ENCODE results near the gene SCG2. TPM values are rescaled to one million over a fixed set of nuclear protein-coding genes. Genes with fewer than 3 reads are reported as not detected.

SCG2 gene
- total RNA-seq, 2 donors from 2014 or later = not detected

GRCh38 chr2:223558970-223559369, 43.2 kb downstream of the SCG2 start:
- H3K36me3 Mint-ChIP-seq = no peaks in the 10 kb centered on the region
- DNase-seq (ENCODE audit: low spot score in 2 of 2) (no peak), ATAC-seq (no peak)
- no peak overlapping the region for H3K27ac Mint-ChIP-seq
- H3K9me3 Mint-ChIP-seq = no peaks in the 10 kb centered on the region

DNA sequence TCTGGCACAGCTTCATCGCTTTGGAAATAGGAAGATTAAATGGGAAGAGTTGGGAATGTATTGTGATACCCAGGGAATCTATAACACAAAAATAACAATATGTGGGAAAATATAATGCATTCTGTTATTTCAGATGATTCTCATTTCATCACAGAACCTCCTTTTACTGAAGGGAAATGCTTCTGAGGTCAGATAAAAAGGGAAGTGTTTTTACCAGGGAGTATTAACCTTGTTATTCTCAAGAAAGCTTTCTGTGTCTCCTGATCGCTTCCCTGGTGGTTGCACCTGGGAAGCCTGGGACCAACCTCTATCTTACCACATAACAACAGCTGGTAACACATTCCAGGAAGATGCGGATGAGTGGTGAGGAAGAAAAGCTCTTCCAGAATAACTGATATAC, 47.2 kb downstream of the SCG2 start:
- Mint-ChIP-seq H3K9me3 (no peaks in the 10 kb centered on the region), H3K36me3 (no peaks in the 10 kb centered on the region), H3K27ac (no peak overlapping the region)
- DNase-seq (ENCODE audit: low spot score in 2 of 2) (no peak), ATAC-seq (no peak)

GRCh38 chr2:223549215-223549614, 52.9 kb downstream of the SCG2 start:
- DNase-seq (ENCODE audit: low spot score in 2 of 2) (no peak), ATAC-seq (no peak)
- no peaks in the 10 kb centered on the region for H3K36me3 Mint-ChIP-seq
- H3K9me3 Mint-ChIP-seq = no peaks in the 10 kb centered on the region
- H3K27ac Mint-ChIP-seq = no peak overlapping the region

- no peaks in the 10 kb centered on the region for H3K36me3 Mint-ChIP-seq
- no peak overlapping the region for H3K27ac Mint-ChIP-seq
- H3K9me3 Mint-ChIP-seq = no peaks in the 10 kb centered on the region
- DNase-seq (ENCODE audit: low spot score in 2 of 2) (no peak), ATAC-seq (no peak)
Observed at GRCh38 chr2:223548194-223548593, 54.0 kb downstream of the SCG2 start.

Other genes with a start within 250 kb of the SCG2 start
- gene AP1S3, start 235.2 kb upstream of the SCG2 start, total RNA-seq = 1 to 10 TPM; 1.8 to 7.6 TPM